HEK293 (cell line): ENCODE data around the gene ARHGAP15.

Experiments
- CTCF ChIA-PET: fragments of 350-600 bp; formaldehyde crosslinking; extraction: SDS; loops from one replicate; lab custom pipeline; 2021; ENCODE audit warnings: antibody characterized with exemption; lab: Yijun Ruan, JAX
- POLR2A ChIA-PET: fragments of 300-600 bp; formaldehyde crosslinking; extraction: SDS; loops from one replicate; lab custom pipeline; 2020; ENCODE audit warnings: antibody characterized with exemption, inconsistent platforms; lab: Yijun Ruan, JAX
- H3K27ac ChIP-seq: fragments of 200-500 bp; sonication (Bioruptor generic); 2 replicates; pipeline ENCODE4 v1.5.1; 2014; ENCODE audit warnings: low read depth, low read length, control low read depth, inconsistent platforms; ENCODE audit errors: extremely low read depth
- H3K36me3 ChIP-seq, 2 experiments: fragments of 200-500 bp in 1 of 2; sonication (Bioruptor generic) in 1 of 2; 1 replicate in 1 of 2; 2 replicates in 1 of 2; pipeline ENCODE4 v1.5.1; 2014 to 2017; ENCODE audit warnings: inconsistent platforms in 2 of 2, low read length in 2 of 2; ENCODE audit not compliant: control insufficient read depth in 2 of 2, insufficient read depth in 1 of 2
- H3K4me1 ChIP-seq: fragments of 200-500 bp; sonication (Bioruptor generic); 2 replicates; pipeline ENCODE4 v1.5.1; 2014; ENCODE audit warnings: mild to moderate bottlenecking, low read length, inconsistent platforms; ENCODE audit not compliant: control insufficient read depth, insufficient read depth
- H3K4me3 ChIP-seq: 2 replicates; pipeline ENCODE4 v1.5.1; 2011; ENCODE audit warnings: low read depth, mild to moderate bottlenecking, control low read depth, low read length, moderate library complexity
- H3K9me3 ChIP-seq: fragments of 200-500 bp; sonication (Bioruptor generic); 2 replicates; pipeline ENCODE4 v1.5.1; 2014; ENCODE audit warnings: low read depth, low read length, inconsistent platforms; ENCODE audit not compliant: control insufficient read depth, insufficient read depth
- BCL6B ChIP-seq: fragments of 450-650 bp; formaldehyde crosslinking; IDR thresholded peaks from 2 replicates; pipeline ENCODE4 v1.5.1; 2017; ENCODE audit warnings: missing biosample characterization, missing genetic modification characterization
- GFI1B ChIP-seq: fragments of 450-650 bp; formaldehyde crosslinking; IDR thresholded peaks from 2 replicates; pipeline ENCODE4 v1.5.1; 2016; ENCODE audit warnings: missing biosample characterization, missing genetic modification characterization
- GLI2 ChIP-seq: fragments of 450-650 bp; formaldehyde crosslinking; IDR thresholded peaks from 2 replicates; pipeline ENCODE4; 2017; ENCODE audit warnings: missing biosample characterization, missing genetic modification characterization, low read depth, borderline replicate concordance
- GLI4 ChIP-seq: fragments of 450-650 bp; formaldehyde crosslinking; IDR thresholded peaks from 2 replicates; pipeline ENCODE4 v1.5.1; 2016; ENCODE audit warnings: missing biosample characterization, missing genetic modification characterization
- HOXC10 ChIP-seq: sonication (generic); formaldehyde crosslinking; IDR thresholded peaks from 2 replicates; pipeline ENCODE4 v1.8.1; 2023; ENCODE audit warnings: mild to moderate bottlenecking, missing genetic modification reagents
- PATZ1 ChIP-seq: fragments of 450-650 bp; formaldehyde crosslinking; IDR thresholded peaks from 2 replicates; pipeline ENCODE4 v1.5.1; 2016; ENCODE audit warnings: missing biosample characterization, missing genetic modification characterization
- PRDM6 ChIP-seq: fragments of 450-650 bp; formaldehyde crosslinking; IDR thresholded peaks from 2 replicates; pipeline ENCODE4 v1.5.1; 2017; ENCODE audit warnings: missing biosample characterization, missing genetic modification characterization
- REPIN1 ChIP-seq: fragments of 450-650 bp; formaldehyde crosslinking; IDR thresholded peaks from 2 replicates; pipeline ENCODE4 v1.5.1; 2017; ENCODE audit warnings: missing biosample characterization, missing genetic modification characterization, low read depth
- SETDB1 ChIP-seq: IDR thresholded peaks from one replicate; pipeline ENCODE4 v1.6.1; 2017; ENCODE audit warnings: mild to moderate bottlenecking, low read length, moderate library complexity, mixed read lengths; ENCODE audit not compliant: insufficient read length
- TRIM28 ChIP-seq: IDR thresholded peaks from 2 replicates; pipeline ENCODE4 v1.6.1; 2011; ENCODE audit warnings: low read length, control low read depth, borderline replicate concordance
- ZNF114 ChIP-seq: fragments of 450-650 bp; formaldehyde crosslinking; IDR thresholded peaks from 2 replicates; pipeline ENCODE4 v1.5.0; 2017; ENCODE audit warnings: missing biosample characterization, missing genetic modification characterization
- ZNF324 ChIP-seq: fragments of 450-650 bp; formaldehyde crosslinking; IDR thresholded peaks from 2 replicates; pipeline ENCODE4 v1.5.1; 2016; ENCODE audit warnings: missing biosample characterization, missing genetic modification characterization
- ZNF341 ChIP-seq: fragments of 450-650 bp; formaldehyde crosslinking; IDR thresholded peaks from 2 replicates; pipeline ENCODE4; 2016; ENCODE audit warnings: low read depth, missing biosample characterization, missing genetic modification characterization
- ZNF529 ChIP-seq: fragments of 450-650 bp; formaldehyde crosslinking; IDR thresholded peaks from 2 replicates; pipeline ENCODE4 v1.5.1; 2017; ENCODE audit warnings: missing genetic modification characterization, missing biosample characterization; ENCODE audit not compliant: insufficient replicate concordance
- ZNF549 ChIP-seq: fragments of 450-650 bp; IDR thresholded peaks from 2 replicates; pipeline ENCODE4 v1.5.1; 2018; ENCODE audit warnings: missing biosample characterization, missing genetic modification characterization, mild to moderate bottlenecking, inconsistent platforms, moderate library complexity
- ZNF624 ChIP-seq: fragments of 450-650 bp; formaldehyde crosslinking; IDR thresholded peaks from 2 replicates; pipeline ENCODE4 v1.5.1; 2017; ENCODE audit warnings: missing biosample characterization, missing genetic modification characterization
- ZNF747 ChIP-seq: fragments of 450-650 bp; formaldehyde crosslinking; IDR thresholded peaks from 2 replicates; pipeline ENCODE4 v1.5.1; 2016; ENCODE audit warnings: missing biosample characterization, missing genetic modification characterization

ARHGAP15 gene

GRCh38 chr2:143513081-143513480 is 383.9 kb downstream of the ARHGAP15 start (continued):
- TF ChIP-seq PATZ1 (tag by site-specific recombination), result no peak

GRCh38 chr2:143514413-143514812 is 385.2 kb downstream of the ARHGAP15 start:
- CTCF ChIA-PET, result no interaction called here
- Histone ChIP-seq H3K27ac (no peak overlapping the region), H3K36me3 (no peaks in the 10 kb centered on the region), H3K4me3 (no peak overlapping the region), H3K9me3 (no peaks in the 10 kb centered on the region), H3K4me1 (no peaks in the 10 kb centered on the region)
- POLR2A ChIA-PET, result no interaction called here
- TF ChIP-seq REPIN1 (no peak), ZNF549 (no peak), ZNF747 (no peak), GFI1B (no peak), HOXC10 (CRISPR knock-in tag) (no peak), GLI4 (tag by site-specific recombination) (no peak), ZNF114 (no peak), GLI2 (tag by site-specific recombination) (no peak), PRDM6 (tag by site-specific recombination) (no peak), ZNF529 (tag by site-specific recombination) (no peak), BCL6B (tag by site-specific recombination) (no peak)

GRCh38 chr2:143515318-143515717 is 386.1 kb downstream of the ARHGAP15 start:
- peak; percentile 75 for TF ChIP-seq SETDB1
- no peak for TF ChIP-seq TRIM28
- TF ChIP-seq ZNF624 (tag by site-specific recombination), result no peak

GRCh38 chr2:143519521-143519920 is 390.3 kb downstream of the ARHGAP15 start:
- Histone ChIP-seq H3K9me3 (no peaks in the 10 kb centered on the region), H3K4me1 (peaks cover 6% of the 10 kb centered on the region), H3K27ac (no peak overlapping the region), H3K4me3 (no peak overlapping the region), H3K36me3 (no peaks in the 10 kb centered on the region)
- ChIA-PET CTCF (no interaction called here), POLR2A (no interaction called here)
- TF ChIP-seq ZNF341 (tag by site-specific recombination) (no peak), ZNF324 (tag by site-specific recombination) (no peak)

More at GRCh38 chr2:143515318-143515717, 386.1 kb downstream of the ARHGAP15 start:
- POLR2A ChIA-PET, result no interaction called here
- Histone ChIP-seq H3K4me1 (no peaks in the 10 kb centered on the region), H3K9me3 (no peaks in the 10 kb centered on the region), H3K27ac (no peak overlapping the region), H3K36me3 (no peaks in the 10 kb centered on the region), H3K4me3 (no peak overlapping the region)
- CTCF ChIA-PET, result interaction anchor here (0.6 kb wide), 1 partner anchor 1261 kb away, joined by 3 read pairs; no protein-coding TSS in a partner anchor
